Head of caudate nucleus (tissue), 42 donors: ENCODE measurements around the gene NRCAM.
"Not testable (repeated sequence)": the region's sequence is repeated elsewhere in the genome, so short reads cannot be mapped to it uniquely, and the experiment has no call there.

Experiments
- DNase-seq, 42 donors: peaks; one replicate each; pipeline versions ENCODE4 v3.0.0 to v3.0.0-alpha.2; 2020 to 2021; ENCODE audit warnings: mixed read lengths in 7 of 42
- intact Hi-C: fragments of 100-400 bp; cut with DNase I; formaldehyde crosslinking; loops from one replicate; pipeline ENCODE4 v1.15.0; 2022

The NRCAM gene

DNA sequence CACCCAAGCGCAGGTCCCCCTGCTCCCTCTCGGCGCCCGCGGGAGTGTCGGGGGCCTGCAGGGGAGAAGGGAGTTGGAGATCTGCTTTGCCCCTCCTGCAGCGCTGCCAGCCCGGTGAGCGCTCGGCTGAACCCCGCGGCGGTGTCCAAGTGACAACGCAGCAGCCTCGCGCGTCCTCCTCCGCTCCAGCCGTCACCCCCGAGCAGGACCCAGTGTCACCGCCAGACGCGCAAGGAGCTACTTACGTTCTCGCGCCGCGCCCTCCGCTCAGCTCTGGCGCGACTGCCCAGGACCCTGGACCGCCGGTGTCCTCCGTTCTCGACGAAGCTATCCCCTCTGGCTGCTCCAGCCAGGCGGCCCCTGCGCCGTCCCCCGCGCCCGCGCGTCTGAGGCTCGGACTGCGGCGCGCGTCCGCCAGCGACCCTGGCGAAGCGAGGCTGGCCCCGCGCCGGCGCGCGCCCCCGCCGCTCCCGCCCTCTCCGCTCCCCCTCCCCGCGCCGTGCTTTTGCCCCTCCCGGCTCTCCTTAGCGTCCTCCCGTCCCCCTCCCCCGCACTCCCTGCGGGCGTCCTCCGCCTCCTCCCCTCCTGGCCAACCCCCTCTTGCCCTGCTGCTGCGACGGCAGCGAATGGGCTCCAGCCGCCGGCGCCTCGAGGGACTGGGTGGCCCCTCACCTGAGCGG lies at the start of gene NRCAM:
Gene NRCAM, minus strand, starts transcription at position 439 of the 680 bp plus-strand sequence. CDS start 216,372 bp downstream, outside the sequence.
- intact Hi-C loops, result loop anchor here (5.0 kb wide), 1 partner anchor 274 kb away; no protein-coding TSS in a partner anchor
- DNase-seq, result peak; percentile 18 to 89 (median 68)

DNA sequence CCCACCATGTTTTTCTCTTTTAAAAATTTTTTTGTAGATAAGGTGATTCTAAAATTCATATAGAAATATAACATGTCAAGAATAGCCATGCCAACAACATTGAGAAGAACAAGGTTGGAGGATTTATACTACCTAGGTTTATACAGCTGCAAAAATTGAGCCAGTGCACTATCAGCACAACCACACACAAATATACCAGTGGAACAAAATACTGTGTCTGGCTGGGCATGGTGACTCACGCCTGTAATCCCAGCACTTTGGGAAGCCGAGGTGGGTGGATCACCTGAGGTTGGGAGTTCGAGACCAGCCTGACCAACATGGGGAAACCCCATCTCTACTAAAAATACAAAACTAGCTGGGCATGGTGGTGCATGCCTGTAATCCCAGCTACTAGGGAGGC lies 48.3 kb upstream of the NRCAM start:
- intact Hi-C loops, DNase-seq: not testable (repeated sequence)

DNA sequence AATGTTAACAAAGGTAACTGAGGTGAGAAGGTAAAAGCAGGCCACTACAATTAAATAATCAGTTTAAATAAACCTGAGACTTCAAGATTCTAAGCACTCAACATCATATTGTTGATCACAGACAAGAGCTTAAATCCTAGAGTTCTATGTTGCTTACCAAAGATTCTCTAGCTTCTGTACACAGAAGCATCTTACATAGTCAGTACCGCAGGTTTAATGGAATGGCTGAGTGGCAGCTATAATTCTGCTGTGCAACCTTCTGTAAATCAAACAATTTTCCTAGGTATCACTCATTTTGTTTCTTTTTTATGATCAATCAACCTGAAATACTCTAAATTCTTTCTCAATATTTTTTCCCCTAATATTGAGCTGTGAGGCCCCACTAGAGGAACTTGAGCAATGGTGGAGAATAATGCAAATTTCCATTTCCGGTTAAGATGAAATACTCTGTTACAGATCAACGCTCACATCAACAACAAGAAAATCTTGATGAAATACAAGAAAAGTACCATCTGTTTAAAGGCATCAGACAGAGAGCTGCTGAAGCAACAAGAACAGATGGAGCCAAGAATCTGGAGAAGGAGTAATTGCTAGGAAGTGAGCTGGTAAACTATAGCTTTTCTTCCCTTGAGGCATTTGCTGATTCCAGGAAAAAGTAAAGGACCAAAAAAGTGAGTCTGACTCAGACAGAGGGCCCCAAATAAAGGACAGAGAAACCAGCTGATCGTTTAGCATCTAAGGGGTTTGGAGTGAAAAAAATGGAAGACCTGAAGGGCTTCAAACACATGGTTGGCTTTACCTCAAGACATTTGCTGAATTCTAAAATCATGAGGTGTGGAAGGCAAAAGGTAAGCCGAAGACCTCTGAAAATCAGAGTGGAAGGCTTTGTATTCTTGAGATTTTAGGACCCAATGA lies 47.1 kb upstream of the NRCAM start:
- DNase-seq, result peak in 1 of 42 donors; percentile 42
- intact Hi-C loops, result no loop called here

DNA sequence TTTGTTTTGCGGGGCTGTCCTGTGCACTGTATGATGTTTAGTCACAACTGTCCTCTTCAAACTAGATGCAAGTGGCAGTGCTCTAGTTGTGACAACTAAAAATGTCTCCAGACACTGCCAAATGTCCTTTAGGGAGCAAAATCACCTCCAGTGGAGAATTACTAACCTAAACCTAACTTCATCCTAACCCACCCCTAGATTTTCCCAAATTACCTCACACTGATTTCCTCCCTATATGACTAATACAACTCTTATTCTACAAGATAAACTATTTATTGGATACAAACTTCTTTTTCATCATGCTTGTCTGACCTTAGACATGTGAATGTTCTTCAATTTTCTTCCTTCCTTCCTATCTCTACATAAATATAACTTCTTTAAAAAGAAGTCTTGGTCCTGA lies 43.3 kb upstream of the NRCAM start:
- intact Hi-C loops, result loop anchor here (5.0 kb wide), 1 partner anchor 317 kb away; no protein-coding TSS in a partner anchor
- no peak for DNase-seq

DNA sequence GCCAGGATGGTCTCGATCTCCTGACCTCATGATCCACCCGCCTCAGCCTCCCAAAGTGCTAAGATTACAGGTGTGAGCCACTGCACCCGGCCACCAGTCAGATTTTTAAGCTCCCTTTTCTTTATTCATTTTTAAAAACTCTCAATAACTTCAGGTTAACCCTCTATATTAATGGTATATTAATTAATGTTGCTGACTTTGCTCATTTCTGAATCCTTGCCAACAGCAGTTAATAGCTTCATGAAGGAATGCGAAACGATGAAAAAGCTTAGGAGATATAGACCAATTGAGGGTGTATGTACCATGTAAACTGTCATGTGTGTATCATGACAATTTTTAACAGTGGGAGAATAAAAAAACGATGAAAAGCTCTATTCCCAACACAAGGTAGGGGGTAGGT lies 42.2 kb upstream of the NRCAM start:
- intact Hi-C loops, result loop anchor here (5.0 kb wide), 1 partner anchor 316 kb away; no protein-coding TSS in a partner anchor

DNA sequence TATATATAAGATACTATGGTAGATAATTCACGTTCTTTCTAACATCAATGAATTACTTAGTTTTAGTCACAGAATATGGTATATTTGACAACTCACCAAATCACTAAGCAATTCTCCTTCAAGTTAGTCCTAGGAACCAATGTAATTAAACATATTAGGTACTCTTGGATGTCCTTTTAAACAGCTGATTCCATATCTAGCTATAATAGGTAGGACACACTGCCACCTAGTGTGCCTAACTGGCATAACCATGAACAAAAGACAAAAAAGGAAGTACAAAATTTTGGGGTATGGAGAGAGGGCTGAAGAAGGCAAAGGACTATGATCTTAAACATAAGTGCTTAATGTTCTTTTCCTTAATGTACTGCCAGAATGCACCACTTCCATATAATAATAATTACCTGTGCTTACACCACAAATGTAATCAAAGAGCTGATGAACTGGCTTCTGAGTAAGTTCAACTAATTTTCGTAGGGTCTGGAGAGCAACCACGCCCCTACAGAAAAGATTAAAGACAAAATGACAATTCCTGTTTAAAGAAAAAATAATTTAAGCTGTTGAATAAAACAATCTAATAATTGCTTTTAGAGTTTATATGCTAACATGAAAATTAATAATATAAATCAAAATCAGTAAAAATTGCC lies 41.0 kb upstream of the NRCAM start:
- intact Hi-C loops, result loop anchor here (5.0 kb wide), 1 partner anchor 315 kb away; no protein-coding TSS in a partner anchor
- peak in 29 of 42 donors; percentile 3 to 79 (median 41) for DNase-seq

More for the DNA sequence above, 42.2 kb upstream of the NRCAM start:
- no peak for DNase-seq

DNA sequence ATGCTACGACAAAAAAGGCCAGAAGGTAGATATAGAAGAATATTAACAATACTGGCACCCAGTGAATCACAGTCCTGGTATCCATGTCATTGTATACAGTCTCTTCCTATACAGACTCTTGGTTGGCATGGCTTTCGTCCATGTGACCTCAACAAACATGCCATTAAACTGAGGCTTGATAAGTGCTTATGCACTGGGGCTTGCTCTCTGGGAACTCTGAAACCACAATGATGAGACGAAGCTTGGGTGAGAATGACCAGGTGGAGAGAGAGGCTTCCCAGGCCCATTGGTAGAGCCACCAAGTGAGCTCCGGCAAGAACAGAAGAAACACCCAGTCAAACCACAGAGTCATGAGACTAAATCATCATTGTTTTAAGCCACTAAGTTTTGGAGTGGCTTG lies 36.5 kb upstream of the NRCAM start:
- intact Hi-C loops, result no loop called here
- no peak for DNase-seq

DNA sequence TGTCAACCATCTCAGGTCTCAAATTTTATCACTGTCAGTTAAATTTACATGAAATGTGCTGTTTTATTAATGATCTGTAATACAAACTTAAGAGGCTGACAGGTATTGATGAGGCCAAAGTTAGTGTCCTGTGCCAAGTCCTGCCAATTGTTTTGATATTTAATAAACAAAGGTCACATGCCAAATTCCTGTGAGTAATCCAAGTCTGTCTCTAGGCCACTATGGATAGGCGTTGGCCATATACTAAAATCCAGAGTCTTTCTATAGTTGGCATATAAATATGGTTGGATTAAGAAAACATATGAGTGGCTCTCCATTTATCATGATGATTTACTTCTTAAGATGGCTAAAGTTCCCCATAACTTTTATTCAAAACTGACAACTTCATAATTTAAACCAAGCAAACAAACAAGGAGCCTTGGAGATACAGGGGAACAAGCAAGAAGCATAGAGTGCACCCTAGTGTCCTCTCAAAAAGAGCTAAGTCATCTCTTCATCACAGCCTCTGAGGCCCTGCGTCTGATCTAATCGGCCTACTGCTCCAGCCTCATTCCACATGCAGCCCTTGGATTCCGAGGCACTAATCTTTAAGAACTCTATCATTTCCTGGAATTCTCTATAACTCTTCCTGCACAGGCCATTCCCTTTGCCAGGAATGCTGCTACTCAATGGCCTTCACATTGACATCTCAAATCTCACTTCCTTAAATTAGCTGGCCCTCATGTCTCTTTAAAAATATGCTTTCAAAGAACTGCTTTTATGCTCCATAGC lies 32.7 kb upstream of the NRCAM start:
- intact Hi-C loops, result no loop called here

DNA sequence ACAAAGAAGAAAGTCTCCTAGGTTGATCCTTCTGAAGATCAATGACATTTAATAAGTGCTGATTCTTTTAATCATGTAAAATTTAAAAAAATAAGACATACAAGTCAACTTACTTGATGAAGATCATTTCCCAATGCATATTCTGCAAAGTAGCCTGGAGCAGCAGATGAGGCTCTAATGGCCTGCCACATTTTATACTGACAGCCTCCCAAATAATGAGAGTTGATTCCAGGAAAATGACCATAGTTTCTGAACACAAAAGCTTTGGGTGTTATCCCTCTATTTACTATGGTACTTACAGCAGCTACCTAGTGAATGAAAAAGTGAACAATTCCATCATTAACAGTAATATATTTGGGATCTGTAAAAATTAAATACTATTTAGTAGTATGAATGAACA lies 31.4 kb upstream of the NRCAM start:
- DNase-seq, result no peak
- intact Hi-C loops, result no loop called here

More for the DNA sequence above, 32.7 kb upstream of the NRCAM start:
- no peak for DNase-seq

DNA sequence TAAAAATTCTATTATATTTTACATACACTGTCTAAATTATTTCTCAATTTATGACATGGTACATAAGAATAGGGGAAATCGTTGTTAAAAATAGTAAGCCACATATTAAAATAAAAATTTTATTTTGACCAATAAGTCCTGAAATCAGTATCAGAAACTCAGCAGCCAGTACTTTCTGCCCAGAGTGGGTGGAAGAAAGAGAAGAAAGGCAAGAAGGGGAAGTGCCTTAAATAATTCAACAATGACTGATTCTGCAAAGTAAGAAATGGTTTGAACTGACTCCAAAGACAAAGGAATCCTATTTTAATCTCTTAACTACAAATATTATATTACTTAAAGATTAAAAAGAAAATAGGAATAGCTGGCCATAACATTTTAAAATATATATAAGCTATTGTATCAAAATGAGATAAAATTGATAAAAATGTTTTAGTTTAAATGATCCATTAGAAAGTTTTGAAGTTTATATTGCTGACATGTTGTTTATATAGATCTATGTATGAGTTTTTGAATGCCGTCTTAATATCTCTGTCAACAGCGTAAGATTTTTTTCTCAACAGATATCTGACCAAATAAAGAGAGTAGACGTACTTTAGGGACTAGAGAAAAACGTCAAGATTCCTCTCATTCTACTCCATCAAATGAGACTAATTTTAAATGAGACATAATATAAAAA lies 30.2 kb upstream of the NRCAM start:
- intact Hi-C loops, result no loop called here

DNA sequence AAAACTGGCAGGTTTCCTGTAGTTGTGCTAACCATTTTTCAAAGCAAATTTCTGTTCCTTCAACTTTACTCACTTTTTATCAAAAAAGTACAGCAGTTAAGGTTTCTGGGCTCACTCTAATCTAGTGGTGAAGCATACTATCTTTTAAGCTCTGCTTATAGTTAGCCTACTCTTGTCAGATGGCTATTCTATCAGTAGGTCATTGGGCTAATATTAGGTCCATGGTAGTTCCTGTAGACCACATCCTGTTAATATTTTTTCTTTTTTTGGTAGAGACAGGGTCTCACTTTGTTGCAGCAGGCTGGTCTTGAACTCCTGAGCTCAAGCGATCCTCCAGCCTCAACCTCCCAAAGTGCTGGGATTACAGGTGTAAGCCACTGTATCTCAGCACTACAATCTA lies 27.9 kb upstream of the NRCAM start:
- intact Hi-C loops, result no loop called here
- DNase-seq, result no peak

More for the DNA sequence above, 30.2 kb upstream of the NRCAM start:
- DNase-seq, result no peak

DNA sequence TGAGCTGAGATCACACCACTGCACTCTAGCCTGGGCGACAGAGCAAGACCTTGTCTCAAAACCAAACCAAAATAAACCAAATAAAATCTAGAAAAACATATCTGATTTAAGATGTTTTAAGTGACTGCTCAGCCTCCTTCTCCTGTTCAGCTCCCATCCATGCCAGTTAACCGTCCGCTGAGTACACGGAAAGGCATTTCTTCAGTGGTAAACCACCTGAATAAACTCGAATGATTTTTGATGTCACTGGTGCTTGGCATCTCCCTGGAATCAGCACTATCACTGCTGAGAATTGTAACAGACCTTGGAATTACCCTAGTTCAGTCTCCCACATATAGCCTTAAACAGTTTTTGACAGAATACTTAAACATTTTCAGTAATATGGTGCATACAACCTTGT lies 24.1 kb upstream of the NRCAM start:
- intact Hi-C loops, result no loop called here
- DNase-seq, result no peak

DNA sequence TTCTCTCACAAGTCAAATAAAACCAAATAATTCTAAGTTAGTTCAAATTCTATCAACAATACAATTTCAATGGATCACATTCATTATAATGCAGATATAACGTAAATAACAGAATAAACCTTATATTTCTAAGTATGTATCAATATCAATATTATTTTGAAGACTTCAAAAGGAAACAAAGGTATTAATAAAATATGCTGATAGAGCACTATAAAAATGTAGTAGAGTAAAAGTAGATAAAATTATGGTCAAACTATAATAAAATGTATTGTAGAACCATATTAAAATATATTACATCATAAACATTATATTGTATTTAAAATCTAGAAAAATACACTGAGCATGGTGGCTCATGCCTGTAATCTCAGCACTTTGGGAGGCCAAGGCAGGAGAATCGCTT lies 23.5 kb upstream of the NRCAM start:
- DNase-seq, result no peak
- intact Hi-C loops, result no loop called here

DNA sequence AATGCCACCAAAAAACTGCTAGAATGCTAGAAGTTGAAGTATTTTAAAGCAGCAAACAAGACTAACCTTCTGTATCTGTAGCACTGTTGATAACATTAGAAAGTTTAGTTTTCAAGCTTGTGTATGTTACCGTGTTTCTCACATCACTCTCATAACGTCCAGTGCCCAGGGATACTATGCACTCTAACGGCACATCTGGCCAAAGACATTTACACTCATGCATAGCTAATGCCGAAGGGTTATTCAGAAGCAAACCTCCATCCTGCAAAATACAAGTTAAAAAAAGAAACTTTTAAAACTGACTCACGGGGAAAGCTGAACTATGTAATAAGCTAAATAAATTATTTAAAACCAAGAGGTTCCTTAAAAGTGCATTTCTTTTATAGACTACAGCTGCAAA lies 22.9 kb upstream of the NRCAM start:
- no peak for DNase-seq
- intact Hi-C loops, result no loop called here

DNA sequence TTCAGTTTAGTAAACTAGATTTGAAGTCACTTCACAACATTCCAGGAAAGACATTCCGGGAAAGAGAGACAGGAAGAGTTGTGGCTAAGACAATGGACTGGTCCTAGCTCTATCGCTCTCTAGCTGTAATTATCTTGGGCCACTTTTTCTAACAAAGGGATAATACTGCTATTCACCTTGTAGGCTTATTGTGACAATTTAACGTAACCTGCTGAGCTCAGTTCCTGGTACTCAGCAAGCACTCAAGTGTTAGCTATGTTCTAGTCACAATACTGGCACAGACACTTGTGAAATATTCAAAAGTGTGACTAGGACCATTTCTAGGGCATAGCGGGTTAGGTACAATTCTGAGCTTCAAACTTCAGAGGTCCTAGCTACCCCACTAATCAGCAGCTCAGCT lies 12.0 kb upstream of the NRCAM start:
- intact Hi-C loops, result no loop called here
- no peak for DNase-seq

DNA sequence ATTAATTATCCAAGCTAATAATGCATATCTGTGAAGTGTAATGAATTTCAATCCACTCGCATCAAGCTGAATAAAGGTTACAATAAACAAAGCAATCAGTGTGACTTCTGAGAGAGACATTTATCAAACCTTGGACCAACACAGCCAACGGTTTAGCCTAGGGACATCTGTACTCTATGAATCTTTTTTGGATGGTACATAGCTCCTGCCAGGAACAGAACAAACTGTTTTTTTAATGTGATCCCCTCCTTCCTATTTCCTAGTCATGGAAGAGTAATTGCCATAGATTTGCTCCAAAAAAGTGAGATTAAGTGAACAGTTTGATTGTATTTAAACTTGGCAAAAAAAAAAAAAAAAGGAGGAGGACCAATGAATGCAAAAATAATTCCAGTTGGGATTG lies 11.2 kb upstream of the NRCAM start:
- DNase-seq, result no peak
- intact Hi-C loops, result no loop called here

DNA sequence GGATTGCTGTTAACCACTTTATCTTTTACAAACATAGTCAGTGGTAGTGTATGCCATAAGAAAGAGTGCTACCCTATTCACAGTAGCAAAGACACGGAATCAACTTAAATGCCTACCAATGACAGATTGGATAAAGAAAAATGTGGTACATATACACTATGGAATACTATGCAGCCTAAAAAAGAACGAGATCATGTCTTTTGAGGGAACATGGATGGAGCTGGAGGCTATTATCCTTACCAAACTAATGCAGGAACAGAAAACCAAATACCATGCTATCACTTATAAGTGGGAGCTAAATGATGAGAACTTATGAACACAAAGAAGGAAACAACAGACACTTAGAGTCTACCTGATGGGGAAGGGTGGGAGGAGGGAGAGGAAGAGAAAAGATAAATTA lies 10.1 kb upstream of the NRCAM start:
- intact Hi-C loops, DNase-seq: not testable (repeated sequence)

DNA sequence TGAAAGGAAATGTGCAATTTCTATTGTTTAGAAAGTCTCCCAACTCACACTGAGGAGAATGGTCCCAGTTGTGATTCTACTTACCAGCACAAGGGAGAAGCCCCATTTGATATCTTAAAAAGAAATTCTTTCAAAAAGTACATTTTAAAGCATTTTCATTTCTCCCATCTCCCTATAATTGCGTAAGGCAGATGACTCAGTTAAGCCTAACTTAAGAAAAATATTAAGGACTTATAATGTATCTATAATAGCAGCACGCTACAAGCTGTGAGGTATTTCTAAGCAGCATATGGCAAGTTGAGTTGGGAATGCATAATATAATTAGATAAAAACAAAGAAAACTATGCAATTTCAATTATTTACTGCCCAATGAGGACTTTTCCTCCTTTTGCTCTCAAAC lies 8.5 kb upstream of the NRCAM start:
- intact Hi-C loops, result no loop called here

More for the DNA sequence above, 8.5 kb upstream of the NRCAM start:
- DNase-seq, result no peak
